ENCODE results near the gene HRH2.
A peak's percentile ranks its signal among the peaks of the same experiment; 100 is the strongest.
"Not testable (repeated sequence)": the region's sequence is repeated elsewhere in the genome, so short reads cannot be mapped to it uniquely, and the experiment has no call there.

Gene HRH2

GRCh38 chr5:175649967-175650366 lies 7.9 kb upstream of the HRH2 start:
- no peak for DNase-seq (ENCODE audit: low spot score)

GRCh38 chr5:175650430-175651205 lies 7.3 kb upstream of the HRH2 start:
- not testable (repeated sequence) for DNase-seq (ENCODE audit: low spot score)

DNA sequence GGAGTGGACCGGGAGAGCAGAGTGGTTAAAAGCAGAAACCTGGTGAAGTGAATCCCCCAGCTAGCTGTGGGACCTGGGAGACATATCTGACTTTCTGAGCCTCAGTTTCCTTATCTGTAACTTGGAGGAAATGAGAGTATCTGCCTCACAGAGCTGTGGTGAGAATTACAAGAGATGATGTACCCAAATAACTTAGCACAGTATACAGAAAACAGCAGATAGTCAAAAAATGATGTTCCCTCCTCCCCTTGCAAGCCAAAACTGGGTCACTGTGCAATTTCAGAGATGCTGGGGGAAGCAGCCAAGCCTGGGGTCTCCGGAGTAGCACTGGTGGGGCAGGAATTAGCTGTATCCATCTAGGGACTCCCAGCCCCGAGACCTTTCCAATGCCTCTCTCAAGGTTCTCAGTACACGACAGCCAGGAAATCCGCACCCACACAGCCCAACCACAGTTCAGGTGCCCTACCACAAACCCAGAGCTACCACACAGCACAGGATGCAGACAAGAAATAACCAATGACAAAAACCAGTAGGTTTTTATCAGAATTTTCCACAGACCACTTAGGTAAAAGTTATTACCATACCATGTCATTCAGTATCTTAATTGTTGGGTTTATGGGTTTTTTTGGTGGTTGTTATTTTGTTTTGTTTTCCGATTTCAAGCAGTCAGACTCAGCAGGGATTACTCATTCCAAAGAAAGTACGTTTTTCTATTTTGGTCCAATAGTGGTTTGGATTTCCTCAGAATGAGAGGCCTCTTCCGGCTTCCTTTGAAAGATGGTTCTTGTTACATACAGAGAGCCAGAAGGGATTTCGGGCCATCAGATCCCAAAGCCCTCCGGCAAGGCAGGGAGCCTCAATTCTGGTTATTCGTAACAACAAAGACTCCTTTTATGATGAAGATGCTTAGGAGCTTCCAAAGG lies 4.9 kb upstream of the HRH2 start:
- DNase-seq (ENCODE audit: low spot score), result peak; percentile 34

DNA sequence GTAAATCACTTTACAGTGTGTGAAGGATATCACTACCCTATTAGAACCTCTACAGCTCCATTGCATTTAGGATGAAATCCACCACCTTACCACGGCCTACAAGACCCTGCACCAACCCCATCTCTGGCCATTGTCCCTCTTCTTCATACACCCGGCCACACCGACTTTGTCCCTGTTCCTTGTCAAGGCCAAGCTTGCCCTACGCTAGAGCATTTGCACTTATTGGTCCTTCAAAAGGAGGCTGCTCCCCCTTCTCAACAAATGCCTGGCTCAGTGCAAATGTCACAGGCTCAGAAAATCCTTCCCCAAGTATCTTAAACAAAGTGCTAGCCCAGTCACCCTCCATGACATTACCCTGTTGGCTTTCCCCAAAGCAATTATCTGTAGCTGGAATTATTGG lies 4.1 kb upstream of the HRH2 start:
- no peak for DNase-seq (ENCODE audit: low spot score)

DNA sequence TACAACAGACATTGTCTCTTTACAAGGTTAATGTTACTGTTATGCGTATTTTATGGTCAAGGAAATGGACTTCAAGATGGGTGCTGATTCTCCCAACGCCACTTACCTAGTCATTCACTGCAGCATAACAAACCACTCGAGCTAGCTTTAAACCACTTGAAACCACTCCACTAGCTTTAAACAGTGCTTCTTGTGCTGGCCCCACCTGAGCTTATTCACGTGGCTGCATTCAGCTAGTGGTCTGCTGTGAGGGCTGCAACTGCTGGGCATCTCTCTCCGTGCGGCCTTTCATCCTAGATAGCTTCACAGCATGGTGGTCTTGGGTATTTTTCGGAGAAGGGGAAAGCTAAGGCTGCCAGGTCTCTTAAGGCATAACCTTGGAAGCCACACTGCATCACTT lies 3.5 kb upstream of the HRH2 start:
- no peak for DNase-seq (ENCODE audit: low spot score)

DNA sequence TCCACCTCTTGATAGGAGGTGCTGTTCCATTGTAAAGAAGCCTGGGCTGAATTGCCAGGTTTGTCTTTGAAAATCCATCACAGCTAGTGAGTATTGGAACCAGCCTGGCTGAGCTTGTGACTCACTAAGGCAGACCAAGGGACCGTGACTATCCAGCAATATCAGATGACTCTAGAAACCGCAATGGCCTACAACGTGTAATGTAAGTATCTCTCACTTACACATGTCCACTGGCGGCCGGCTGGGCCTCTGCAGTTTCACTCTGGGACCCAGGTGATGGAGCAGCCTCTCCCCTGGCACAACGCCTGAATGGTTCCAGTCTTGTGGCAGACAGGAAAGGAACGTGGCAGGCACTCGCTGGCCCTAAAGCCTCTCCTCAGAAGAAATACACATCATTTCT lies 3.1 kb upstream of the HRH2 start:
- no peak for DNase-seq (ENCODE audit: low spot score)

DNA sequence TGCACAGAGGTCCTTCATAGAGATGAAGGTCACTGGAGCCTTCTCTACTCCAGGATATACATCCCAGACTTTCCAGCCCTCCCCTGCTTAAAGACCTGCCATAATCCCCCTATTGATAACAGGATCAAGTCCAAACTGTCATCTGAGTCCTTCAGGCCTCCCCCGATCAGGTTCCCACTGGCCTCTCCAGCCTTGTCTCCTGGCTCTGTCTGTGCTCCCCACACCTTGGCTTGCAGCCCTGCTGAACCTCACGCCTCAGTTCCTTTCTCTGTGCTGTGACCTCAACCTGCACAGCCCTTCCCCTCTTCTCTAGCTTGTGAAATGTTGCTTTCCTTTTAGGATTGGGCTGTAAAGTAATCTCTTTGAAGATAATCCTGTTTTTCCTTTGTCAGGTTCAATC lies 2.5 kb upstream of the HRH2 start:
- no peak for DNase-seq (ENCODE audit: low spot score)

DNA sequence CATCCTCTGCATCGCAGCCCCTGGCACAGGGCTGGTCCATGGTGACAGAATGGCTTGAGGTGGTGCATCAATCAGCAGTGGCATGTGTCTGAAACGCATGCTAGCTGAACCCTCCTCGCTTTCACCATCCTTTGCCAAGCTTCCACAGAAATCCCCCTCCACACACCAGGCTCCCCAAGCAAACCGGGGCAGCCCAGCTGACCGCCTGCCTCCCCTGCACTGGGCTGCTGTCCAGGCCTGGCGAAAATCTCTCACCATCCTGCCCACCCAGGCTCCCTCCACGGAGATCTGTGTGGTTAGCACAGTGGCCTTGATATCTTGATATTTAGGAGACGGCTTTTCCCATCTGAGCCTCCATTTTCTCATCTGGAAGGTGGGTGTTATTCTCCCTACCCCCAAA lies 905 bp upstream of the HRH2 start:
- no peak for DNase-seq (ENCODE audit: low spot score)

DNA sequence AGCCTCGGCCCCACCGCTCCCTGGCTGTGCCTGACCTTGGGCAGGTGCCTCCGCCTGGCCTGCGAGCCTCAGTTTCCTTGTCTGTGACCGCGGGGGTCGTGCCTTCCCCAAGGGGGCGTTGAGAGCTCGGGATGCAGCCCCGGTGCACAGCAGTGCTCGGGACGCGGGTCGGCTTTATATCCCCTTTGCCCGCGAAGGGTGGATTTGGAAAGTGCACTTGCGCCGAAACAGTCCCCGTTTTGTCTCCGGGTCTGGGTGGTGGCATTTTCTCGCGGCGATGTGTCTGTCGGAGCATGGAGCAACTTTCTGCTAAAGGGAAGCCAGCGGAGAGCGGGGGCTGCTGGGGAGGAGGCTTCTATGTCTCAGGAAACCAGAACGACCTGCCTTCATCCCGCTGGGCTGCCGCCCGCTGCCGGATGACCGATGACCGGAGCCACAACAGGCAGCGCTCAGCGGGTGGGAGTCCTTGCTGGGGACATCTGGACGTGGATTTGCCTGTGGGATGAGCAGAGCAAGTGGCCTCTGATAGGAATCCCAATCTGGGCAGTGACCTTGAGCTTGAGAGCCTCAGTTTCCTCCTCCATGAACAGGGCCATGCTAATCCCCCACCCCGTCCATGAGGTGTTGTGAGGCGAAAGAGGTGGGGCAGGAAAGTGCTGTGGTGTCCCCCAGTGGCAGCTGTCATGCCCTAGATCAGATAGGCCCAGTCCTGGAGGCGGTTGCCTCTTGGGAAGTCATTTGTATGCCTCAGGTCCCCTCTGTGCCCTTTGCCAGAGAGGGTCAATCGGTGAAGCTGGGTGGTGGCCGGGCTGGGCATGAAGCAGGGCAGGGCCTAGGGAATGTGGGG lies 651 bp downstream of the HRH2 start:
- no peak for DNase-seq (ENCODE audit: low spot score)

GRCh38 chr5:175659546-175660253 lies 1.8 kb downstream of the HRH2 start:
- DNase-seq (ENCODE audit: low spot score), result no peak

DNA sequence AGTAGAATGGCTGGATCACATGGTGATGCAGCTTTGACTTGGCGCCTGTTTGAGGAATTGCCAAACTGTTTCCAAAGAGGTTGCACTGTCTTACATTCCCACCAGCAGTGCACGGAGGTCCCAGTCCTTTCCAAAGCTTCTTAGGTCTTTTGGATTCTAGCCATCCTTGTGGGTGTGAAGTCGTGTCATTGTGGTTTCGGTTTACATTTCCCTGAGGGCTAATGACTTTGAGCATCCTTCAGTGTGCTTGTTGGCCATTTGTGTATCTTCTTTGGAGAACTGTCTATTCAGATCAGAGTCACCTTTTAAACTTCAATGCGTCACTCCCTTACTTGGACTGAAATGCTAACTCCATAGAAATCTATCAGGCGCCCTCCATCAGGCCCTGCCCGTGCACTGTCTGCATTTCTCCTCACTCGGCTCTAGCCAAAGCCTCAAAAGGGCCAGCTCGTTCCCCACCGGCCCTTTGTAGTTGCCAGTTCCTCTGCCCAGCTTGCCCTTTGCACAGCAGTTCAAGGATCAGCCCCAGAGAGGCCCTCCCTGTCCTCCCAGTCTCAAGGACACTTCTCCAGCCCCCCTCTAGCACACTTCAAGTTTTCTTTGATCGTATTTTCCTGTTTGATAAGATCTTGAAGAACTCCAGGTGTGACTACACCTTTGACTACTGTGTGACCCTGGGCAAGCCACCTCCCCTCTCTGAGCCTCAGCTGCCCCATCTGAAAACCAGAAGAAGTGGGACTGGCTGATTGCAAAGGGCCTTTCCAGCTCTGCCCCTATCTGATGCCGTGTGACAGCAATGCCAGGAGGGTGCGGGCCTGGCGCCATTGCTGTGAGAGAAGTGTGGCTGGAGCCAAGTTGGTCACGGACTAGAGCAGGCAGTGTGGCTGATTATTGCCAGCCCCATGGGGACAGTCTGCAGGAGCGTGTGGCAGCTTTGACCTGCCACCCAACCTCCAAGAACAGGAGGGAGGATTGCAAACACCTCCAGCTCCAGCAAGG lies 5.6 kb downstream of the HRH2 start:
- DNase-seq (ENCODE audit: low spot score), result no peak

DNA sequence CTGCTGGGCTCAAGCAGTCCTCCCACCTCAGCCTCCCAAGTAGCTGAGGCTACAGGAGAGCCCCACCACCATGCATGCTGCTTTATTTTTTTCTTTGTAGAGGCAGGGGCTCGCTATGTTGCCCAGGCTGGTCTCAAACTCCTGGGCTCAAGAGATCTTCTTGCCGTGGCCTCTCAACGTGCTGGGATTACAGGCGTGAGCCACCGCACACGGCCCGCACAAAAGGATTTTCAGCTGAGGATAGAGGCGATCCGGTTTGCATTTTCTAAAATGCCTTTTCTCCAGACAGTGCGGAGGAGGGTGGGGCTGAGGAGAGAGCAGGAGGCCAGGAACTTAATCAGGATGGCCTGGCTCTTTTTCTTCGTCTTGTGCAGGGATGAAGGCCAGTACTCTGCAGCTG lies 6.9 kb downstream of the HRH2 start:
- DNase-seq (ENCODE audit: low spot score), result no peak

GRCh38 chr5:175666216-175666615 lies 8.3 kb downstream of the HRH2 start:
- DNase-seq (ENCODE audit: low spot score), result no peak

DNA sequence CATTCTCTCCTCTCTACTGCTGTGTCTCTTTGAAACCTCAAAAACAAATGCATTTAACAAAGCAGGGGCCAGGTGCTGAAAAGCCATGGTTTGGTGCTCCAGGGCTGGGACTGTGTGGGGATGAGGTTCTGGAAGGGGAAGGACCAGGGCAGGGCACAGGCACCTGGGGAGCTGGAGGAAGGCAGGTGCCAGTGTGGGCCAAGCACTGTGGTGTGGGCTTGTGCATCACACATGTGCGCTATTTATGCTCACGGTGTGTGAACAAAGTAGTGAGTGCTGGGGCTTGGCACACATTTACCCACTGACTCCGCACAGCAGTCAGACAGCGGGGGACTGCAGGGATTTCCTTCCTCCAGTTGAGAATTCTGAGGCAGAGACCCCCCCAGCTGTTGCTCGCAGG lies 10.1 kb downstream of the HRH2 start:
- DNase-seq (ENCODE audit: low spot score), result no peak

- DNase-seq (ENCODE audit: low spot score), result no peak
Observed at GRCh38 chr5:175670372-175670771, 12.5 kb downstream of the HRH2 start.

DNA sequence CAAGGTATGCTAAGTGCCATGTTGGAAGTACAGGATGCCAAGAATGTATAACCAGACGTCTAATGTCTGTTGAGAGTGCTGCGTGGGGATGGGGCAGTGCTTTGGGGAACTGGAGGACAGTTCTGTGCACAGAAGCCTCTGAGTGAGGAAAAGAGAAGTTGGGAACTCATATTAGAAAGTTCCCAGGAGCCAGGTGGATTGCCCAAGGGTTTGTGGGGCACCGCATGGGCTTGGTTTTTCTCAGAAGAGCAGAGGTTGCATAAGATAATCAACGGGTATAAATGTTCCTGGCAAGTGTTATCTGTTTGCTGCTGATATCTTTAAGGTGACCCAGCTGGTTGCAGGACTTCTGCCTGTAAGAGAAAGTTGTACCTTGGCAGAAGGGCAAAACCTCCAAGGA lies 13.1 kb downstream of the HRH2 start:
- DNase-seq (ENCODE audit: low spot score), result no peak

GRCh38 chr5:175672976-175673648 lies 15.2 kb downstream of the HRH2 start:
- no peak for DNase-seq (ENCODE audit: low spot score)

- DNase-seq (ENCODE audit: low spot score), result no peak
Observed at GRCh38 chr5:175674731-175675346, 17.0 kb downstream of the HRH2 start.

DNA sequence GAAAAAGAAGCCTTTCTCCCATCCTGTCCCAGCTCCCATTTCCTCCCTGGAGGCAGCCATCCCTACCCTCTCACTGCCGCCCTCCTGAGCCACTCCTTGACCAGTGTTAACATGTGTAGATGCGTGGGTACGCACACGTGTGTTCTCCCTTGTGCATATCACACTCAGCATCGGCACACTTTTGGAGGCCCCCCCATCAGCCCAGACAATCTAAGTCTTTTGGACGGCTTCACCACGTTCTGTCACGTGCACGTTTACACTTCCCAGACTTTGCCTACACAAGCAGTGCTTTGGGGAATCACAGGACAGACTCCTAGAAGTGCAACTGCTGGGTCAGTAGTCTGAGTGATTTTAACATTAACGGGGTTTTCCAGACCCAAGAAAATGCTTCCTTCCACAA lies 18.0 kb downstream of the HRH2 start:
- no peak for DNase-seq (ENCODE audit: low spot score)

All from COLO829 (cell line).